Measurements from ENCODE around the gene MEIOSIN. TPM values are rescaled to one million over a fixed set of nuclear protein-coding genes. Genes with fewer than 3 reads are reported as not detected.
A peak's percentile ranks its signal among the peaks of the same experiment; 100 is the strongest.
"Not testable (repeated sequence)": the region's sequence is repeated elsewhere in the genome, so short reads cannot be mapped to it uniquely, and the experiment has no call there.

Gene MEIOSIN
- total RNA-seq, 4 donors from 2014 or later, result not detected

DNA sequence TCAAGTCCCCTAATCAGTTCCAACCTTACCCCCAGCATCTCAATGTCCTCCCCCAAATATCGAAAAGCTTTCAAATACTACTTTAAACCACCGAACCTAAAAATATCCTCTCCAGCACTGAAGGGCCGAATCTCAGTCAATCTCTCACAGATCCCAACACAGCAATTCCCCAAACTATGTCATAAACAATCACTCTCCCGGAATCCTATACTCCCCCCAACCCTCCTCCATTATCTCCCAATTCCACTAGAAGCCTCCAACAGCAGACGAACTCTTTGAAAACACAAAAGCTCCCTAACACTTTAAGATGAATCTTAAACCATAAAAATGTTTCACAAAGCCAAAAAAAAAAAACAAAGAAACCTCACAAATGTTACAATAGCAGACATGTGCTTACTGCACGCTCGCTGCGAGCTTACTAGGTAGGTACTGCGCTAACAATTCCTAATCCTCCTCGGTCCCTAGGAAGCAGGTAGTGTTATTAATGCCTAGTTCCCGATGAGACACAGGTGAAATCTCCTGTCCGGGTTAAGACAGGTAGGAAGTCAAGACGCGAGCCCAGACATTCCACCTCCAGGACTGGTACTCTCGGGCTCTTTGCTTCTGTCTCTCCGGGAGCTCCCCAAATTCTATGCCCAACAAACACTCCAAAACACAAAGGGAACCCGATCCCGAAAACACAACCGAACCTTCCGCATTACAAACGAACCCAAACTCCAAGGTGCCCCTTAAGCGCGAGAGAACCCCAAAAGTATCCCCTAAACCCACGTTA is 16.7 kb upstream of the MEIOSIN start:
- Histone ChIP-seq H3K4me1 (peaks cover 0 to 37% (median 12%) of the 10 kb centered on the region in 4 donors), H3K4me3 (peak overlapping the region; percentile 52 to 75 (median 62)), H3K36me3 (peaks cover 0 to 30% (median 7%) of the 10 kb centered on the region in 3 donors), H3K27ac (peak overlapping the region; percentile 89 to 94 (median 94)), H3K9me3 (no peaks in the 10 kb centered on the region), H3K27me3 (no peaks in the 10 kb centered on the region)
- 2% methylated on average over 24 of the region's 24 CpGs for WGBS, 2 donors
- DNase-seq (ENCODE audit: low spot score in 2 of 2), result peak in 1 of 2 donors; percentile 35
- TF ChIP-seq EP300 (IDR thresholded peaks at IDR 0.05) (no peak), POLR2A (IDR thresholded peaks at IDR 0.05) (no peak)
- TF ChIP-seq, protein P1, sequence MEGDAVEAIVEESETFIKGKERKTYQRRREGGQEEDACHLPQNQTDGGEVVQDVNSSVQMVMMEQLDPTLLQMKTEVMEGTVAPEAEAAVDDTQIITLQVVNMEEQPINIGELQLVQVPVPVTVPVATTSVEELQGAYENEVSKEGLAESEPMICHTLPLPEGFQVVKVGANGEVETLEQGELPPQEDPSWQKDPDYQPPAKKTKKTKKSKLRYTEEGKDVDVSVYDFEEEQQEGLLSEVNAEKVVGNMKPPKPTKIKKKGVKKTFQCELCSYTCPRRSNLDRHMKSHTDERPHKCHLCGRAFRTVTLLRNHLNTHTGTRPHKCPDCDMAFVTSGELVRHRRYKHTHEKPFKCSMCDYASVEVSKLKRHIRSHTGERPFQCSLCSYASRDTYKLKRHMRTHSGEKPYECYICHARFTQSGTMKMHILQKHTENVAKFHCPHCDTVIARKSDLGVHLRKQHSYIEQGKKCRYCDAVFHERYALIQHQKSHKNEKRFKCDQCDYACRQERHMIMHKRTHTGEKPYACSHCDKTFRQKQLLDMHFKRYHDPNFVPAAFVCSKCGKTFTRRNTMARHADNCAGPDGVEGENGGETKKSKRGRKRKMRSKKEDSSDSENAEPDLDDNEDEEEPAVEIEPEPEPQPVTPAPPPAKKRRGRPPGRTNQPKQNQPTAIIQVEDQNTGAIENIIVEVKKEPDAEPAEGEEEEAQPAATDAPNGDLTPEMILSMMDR (IDR thresholded peaks at IDR 0.05), result no peak

DNA sequence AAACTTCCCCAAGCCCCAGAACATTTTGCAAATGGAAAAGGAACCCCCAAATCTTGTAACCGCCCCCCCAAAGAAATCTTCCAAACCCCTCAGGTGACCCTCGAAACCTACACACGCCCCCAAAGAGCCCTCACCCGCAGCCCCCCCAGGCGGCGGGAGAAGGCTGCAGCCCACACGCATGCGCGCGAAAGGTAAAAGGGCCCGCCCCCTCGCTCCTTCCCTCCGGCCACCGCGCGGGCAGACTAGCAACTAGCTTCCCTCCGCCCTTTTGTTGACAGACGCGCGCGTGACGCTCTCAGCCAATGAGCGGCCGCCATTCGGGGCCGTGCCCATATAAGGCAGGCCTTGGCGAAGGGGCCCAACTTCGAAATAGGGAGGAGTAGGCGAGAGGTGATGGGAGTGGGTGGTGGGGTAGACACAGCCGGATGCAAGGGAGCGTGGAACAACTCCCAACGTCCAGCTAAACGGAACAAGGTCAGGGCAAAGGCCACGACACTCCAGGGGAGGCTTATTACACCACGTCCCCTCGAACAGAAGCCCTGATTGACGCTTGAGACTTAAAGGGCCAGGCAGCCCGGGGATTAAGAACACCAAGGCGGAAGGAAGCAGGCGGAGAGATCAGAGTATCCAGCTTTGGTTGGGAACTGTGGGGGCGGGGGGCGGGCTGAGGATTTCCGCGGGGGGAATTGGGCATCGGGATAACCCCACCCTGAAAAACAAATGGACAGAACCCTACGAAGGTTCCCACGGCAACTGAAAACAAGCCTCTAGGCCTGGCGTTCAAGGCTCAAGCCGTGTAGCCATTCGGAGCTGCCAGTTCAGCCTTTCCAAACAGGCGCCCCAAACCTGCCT is 15.9 kb upstream of the MEIOSIN start:
- peak; percentile 98 to 100 for TF ChIP-seq EP300 (IDR thresholded peaks at IDR 0.05)
- TF ChIP-seq, protein P1 (IDR thresholded peaks at IDR 0.05), result peak in 3 of 5 experiments; percentile 26 to 61 (median 49)
- TF ChIP-seq POLR2A (IDR thresholded peaks at IDR 0.05), result peak; percentile 74 to 75
- H3K27me3 ChIP-seq, result no peaks in the 10 kb centered on the region
- peak overlapping the region; percentile 89 to 97 (median 94) for H3K27ac ChIP-seq
- 0 to 1% methylated on average over 45 to 50 of the region's 51 CpGs for WGBS, 2 donors
- no peaks in the 10 kb centered on the region for H3K9me3 ChIP-seq
- H3K4me1 ChIP-seq, result peaks cover 0 to 44% (median 16%) of the 10 kb centered on the region in 4 donors
- H3K4me3 ChIP-seq, result peak overlapping the region; percentile 52 to 75 (median 62)
- peaks cover 0 to 22% (median 1%) of the 10 kb centered on the region in 3 donors for H3K36me3 ChIP-seq
- DNase-seq (ENCODE audit: low spot score in 2 of 2), result peak; percentile 97 to 98

DNA sequence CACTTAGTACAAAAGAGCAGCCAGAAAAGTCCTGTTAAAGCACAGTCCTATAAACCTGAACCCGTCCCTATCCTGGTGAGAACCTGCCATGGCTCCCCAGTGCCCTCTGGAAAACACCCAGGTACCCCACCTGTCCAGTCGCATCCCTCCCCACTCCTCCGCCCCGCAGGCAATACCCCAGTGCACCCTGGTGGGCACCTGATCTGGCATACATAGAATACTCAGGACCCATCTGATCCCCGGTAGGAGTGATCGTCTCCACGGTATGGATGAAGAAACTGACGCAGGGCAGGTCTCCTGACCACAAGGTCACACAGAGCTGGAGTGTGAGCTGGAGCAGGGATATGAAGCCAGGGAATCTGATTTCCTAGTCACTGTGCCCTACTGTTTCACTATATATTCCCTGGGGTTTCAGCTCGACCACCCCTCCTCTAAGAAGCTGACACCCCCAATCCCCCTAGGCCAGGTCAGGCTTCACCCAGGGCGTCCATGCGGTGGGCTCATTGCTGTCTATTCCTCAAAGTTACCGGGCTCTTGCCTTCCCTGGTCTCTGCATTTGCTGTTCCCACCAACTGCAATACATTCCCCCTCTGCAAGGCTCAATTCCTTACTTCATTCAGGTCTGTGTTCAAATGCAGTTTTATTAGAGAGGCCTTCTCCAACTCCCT is 15.1 kb upstream of the MEIOSIN start:
- 42 to 46% methylated on average over 12 of the region's 12 CpGs for WGBS, 2 donors

DNA sequence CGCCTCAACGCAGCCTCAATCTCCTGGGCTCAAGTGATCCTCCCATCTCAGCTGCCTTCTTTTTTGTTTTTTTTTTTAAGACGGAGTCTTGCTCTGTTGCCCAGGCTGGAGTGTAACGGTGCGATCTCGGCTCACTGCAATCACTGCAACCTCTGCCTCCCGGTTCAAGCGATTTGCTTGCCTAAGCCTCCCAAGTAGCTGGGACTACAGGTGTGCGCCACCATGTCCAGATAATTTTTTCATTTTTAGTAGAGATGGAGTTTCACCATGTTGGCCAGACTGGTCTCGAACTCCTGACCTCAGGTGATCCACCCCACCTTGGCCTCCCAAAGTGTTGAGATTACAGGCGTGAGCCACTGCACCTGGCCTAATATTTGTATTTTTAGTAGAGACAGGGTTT is 13.2 kb upstream of the MEIOSIN start:
- H3K27ac ChIP-seq; H3K27me3 ChIP-seq; H3K9me3 ChIP-seq; H3K4me3 ChIP-seq; DNase-seq (ENCODE audit: low spot score in 2 of 2): not testable (repeated sequence)
- peaks cover 0 to 23% (median 0%) of the 10 kb centered on the region in 3 donors for H3K36me3 ChIP-seq
- peaks cover 0 to 29% (median 16%) of the 10 kb centered on the region in 4 donors for H3K4me1 ChIP-seq
- 92 to 96% methylated on average over 11 of the region's 11 CpGs for WGBS, 2 donors

More for the DNA sequence above, 15.1 kb upstream of the MEIOSIN start:
- TF ChIP-seq, protein P1 (IDR thresholded peaks at IDR 0.05), result no peak
- TF ChIP-seq EP300 (IDR thresholded peaks at IDR 0.05), result no peak
- no peak for TF ChIP-seq POLR2A (IDR thresholded peaks at IDR 0.05)
- peaks cover 0 to 22% (median 0%) of the 10 kb centered on the region in 3 donors for H3K36me3 ChIP-seq
- H3K27ac ChIP-seq, result peak overlapping the region; percentile 89 to 97 (median 94)
- no peaks in the 10 kb centered on the region for H3K27me3 ChIP-seq
- H3K4me3 ChIP-seq, result peak overlapping the region; percentile 48 to 75 (median 56)
- no peaks in the 10 kb centered on the region for H3K9me3 ChIP-seq
- no peak for DNase-seq (ENCODE audit: low spot score in 2 of 2)
- H3K4me1 ChIP-seq, result peaks cover 0 to 41% (median 16%) of the 10 kb centered on the region in 4 donors

DNA sequence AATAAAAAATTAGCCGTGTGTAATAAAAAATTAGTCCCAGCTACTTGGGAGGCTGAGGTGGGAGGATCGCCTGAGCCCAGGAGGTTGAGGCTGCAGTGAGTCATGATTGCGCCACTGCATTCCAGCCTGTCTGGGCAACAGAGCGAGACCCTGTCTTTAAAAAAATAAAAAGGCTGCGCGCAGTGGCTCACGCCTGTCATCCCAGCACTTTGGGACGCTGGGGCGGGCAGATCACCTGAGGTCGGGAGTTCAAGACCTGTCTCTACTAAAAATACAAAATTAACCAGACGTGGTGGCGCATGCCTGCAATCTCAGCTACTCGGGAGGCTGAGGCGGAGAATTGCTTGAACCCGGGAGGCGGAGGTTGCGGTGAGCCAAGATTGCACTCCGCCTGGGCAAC is 4.6 kb upstream of the MEIOSIN start:
- not testable (repeated sequence) for H3K27ac ChIP-seq; H3K4me3 ChIP-seq; H3K9me3 ChIP-seq; H3K36me3 ChIP-seq; DNase-seq (ENCODE audit: low spot score in 2 of 2); H3K27me3 ChIP-seq
- H3K4me1 ChIP-seq, result peaks cover 0 to 27% (median 13%) of the 10 kb centered on the region in 4 donors
- 93 to 97% methylated on average over 18 of the region's 18 CpGs for WGBS, 2 donors

All from tibial nerve (tissue), 4 donors.